HCT116 (cell line): ENCODE measurements around the gene CCDC3. TPM values are rescaled to one million over a fixed set of nuclear protein-coding genes. Genes with fewer than 3 reads are reported as not detected.

ENCODE experiments used
- ATAC-seq: fragments of 200-7000 bp; cut with Tn5 transposase; 2 replicates; pipeline ENCODE4 v1.9.1; 2020; ENCODE audit warnings: mild to moderate bottlenecking, moderate library complexity
- BruUV-seq: library from RNA; stranded (reverse); fragments of 400-500 nt; replicated peaks from 2 replicates; lab custom pipeline; 2021; lab: Mats Ljungman, UMichigan
- CTCF ChIA-PET: fragments of 300-600 bp; sonication (Branson Sonifier 250); formaldehyde crosslinking; loops from one replicate; lab custom pipeline; 2021; ENCODE audit warnings: antibody characterized with exemption; lab: Charles Lee
- POLR2A ChIA-PET: fragments of 300-600, 350-600 bp; sonication (Branson Sonifier 250); formaldehyde crosslinking; loops from one replicate; lab custom pipeline; 2021; ENCODE audit warnings: antibody characterized with exemption; lab: Charles Lee
- RAD21 ChIA-PET, 2 experiments: fragments of 300-600 bp; sonication (Branson Sonifier 250); formaldehyde crosslinking; loops; one replicate each; lab custom pipeline; 2023; ENCODE audit warnings: low total read pairs in 2 of 2; ENCODE audit not compliant: uncharacterized antibody in 2 of 2, unreplicated experiment in 2 of 2, low non-redundant PET in 1 of 2; lab: Charles Lee
- DNase-seq: peaks from one replicate; pipeline ENCODE4 v3.0.0-alpha.2; 2010; ENCODE audit warnings: low read depth, low spot score
- H2AFZ ChIP-seq: fragments of 200-600 bp; shearing (Covaris generic), sonication (generic); 2 replicates; pipeline ENCODE4 v1.6.1; 2017; ENCODE audit warnings: low read depth, mixed run types, mixed read lengths, antibody characterized with exemption, low read length; ENCODE audit not compliant: poor library complexity, severe bottlenecking
- H3K27ac ChIP-seq: 2 replicates; pipeline ENCODE4 v1.5.1; 2012; ENCODE audit warnings: low read depth, low read length
- H3K27me3 ChIP-seq: fragments of 200-600 bp; sonication (generic); 2 replicates; pipeline ENCODE4 v1.6.1; 2016; ENCODE audit warnings: mixed run types, low read length, mixed read lengths; ENCODE audit not compliant: insufficient read depth
- H3K36me3 ChIP-seq, 2 experiments: fragments of 200-500 bp in 1 of 2; fragments of 200-600 bp in 1 of 2; sonication (Bioruptor generic) in 1 of 2; sonication (generic) in 1 of 2; 2 replicates each; pipeline versions ENCODE4 v1.5.1 to v1.6.1; 2014 to 2016; ENCODE audit warnings: low read length in 2 of 2, inconsistent platforms in 1 of 2, mixed read lengths in 1 of 2, mixed run types in 1 of 2; ENCODE audit not compliant: insufficient read depth in 2 of 2, control insufficient read depth in 1 of 2
- H3K4me1 ChIP-seq, 2 experiments: fragments of 200-600 bp in 1 of 2; sonication (generic) in 1 of 2; 2 replicates each; pipeline versions ENCODE4 v1.5.1 to v1.6.1; 2012 to 2017; ENCODE audit warnings: low read length in 2 of 2, inconsistent platforms in 1 of 2, mild to moderate bottlenecking in 1 of 2, mixed read lengths in 1 of 2, mixed run types in 1 of 2, moderate library complexity in 1 of 2; ENCODE audit not compliant: insufficient read depth in 2 of 2, control insufficient read depth in 1 of 2
- H3K4me2 ChIP-seq: fragments of 200-600 bp; sonication (generic); 2 replicates; pipeline ENCODE4 v1.6.1; 2017; ENCODE audit warnings: mixed run types, low read length, mixed read lengths
- H3K4me3 ChIP-seq, 2 experiments: fragments of 200-600 bp in 1 of 2; sonication (generic) in 1 of 2; replicated peaks in 1 of 2; 2 replicates each; pipeline ENCODE4 v1.5.1; 2011 to 2016; ENCODE audit warnings: low read length in 2 of 2, control low read depth in 1 of 2, low read depth in 1 of 2, mild to moderate bottlenecking in 1 of 2, mixed read lengths in 1 of 2, mixed run types in 1 of 2
- H3K79me2 ChIP-seq: fragments of 200-600 bp; sonication (generic); 2 replicates; pipeline ENCODE4 v1.6.1; 2017; ENCODE audit warnings: mild to moderate bottlenecking, mixed run types, low read length, moderate library complexity, mixed read lengths; ENCODE audit not compliant: insufficient read depth
- H3K9ac ChIP-seq: fragments of 200-600 bp; sonication (generic); 2 replicates; pipeline ENCODE4 v1.6.1; 2016; ENCODE audit warnings: low read length, mixed read lengths
- H3K9me2 ChIP-seq: fragments of 200-600 bp; sonication (generic), shearing (Covaris generic); 2 replicates; pipeline ENCODE4 v1.6.1; 2017; ENCODE audit warnings: mixed run types, mild to moderate bottlenecking, moderate library complexity; ENCODE audit not compliant: insufficient read depth
- H3K9me3 ChIP-seq, 2 experiments: fragments of 200-500 bp in 1 of 2; fragments of 200-600 bp in 1 of 2; sonication (Bioruptor generic) in 1 of 2; sonication (generic) in 1 of 2; 2 replicates each; pipeline ENCODE4 v1.6.1; 2014 to 2017; ENCODE audit warnings: low read length in 2 of 2, mixed read lengths in 2 of 2, inconsistent platforms in 1 of 2, low read depth in 1 of 2, mild to moderate bottlenecking in 1 of 2, mixed run types in 1 of 2, moderate library complexity in 1 of 2; ENCODE audit not compliant: control insufficient read depth in 1 of 2, insufficient read depth in 1 of 2
- H4K20me1 ChIP-seq: fragments of 200-600 bp; sonication (generic), shearing (Covaris generic); 2 replicates; pipeline ENCODE4 v1.6.1; 2017; ENCODE audit warnings: mixed run types, mild to moderate bottlenecking, moderate library complexity; ENCODE audit not compliant: insufficient read depth
- FOSL1 ChIP-seq: IDR thresholded peaks from 2 replicates; pipeline ENCODE4 v1.6.1; 2012; ENCODE audit warnings: low read depth
- JUND ChIP-seq: IDR thresholded peaks from 2 replicates; pipeline ENCODE4 v1.6.1; 2012
- POLR2A ChIP-seq: IDR thresholded peaks from 2 replicates; pipeline ENCODE4 v1.7.0; 2011; ENCODE audit warnings: borderline replicate concordance; ENCODE audit not compliant: insufficient read depth, insufficient read length; ENCODE audit errors: extremely low read depth
- POLR2AphosphoS5 ChIP-seq: IDR thresholded peaks from 2 replicates; pipeline ENCODE4 v1.6.1; 2011; ENCODE audit warnings: mild to moderate bottlenecking, low read depth, low read length, moderate library complexity
- SIN3A ChIP-seq: IDR thresholded peaks from 2 replicates; pipeline ENCODE4 v1.6.1; 2012; ENCODE audit warnings: low read depth
- SP1 ChIP-seq: IDR thresholded peaks from 2 replicates; pipeline ENCODE4 v1.6.1; 2012; ENCODE audit warnings: low read depth
- TCF7L2 ChIP-seq: IDR thresholded peaks from 2 replicates; pipeline ENCODE4 v1.7.0; 2011; ENCODE audit warnings: borderline replicate concordance, inconsistent platforms; ENCODE audit not compliant: insufficient read depth, insufficient read length; ENCODE audit errors: extremely low read depth
- YY1 ChIP-seq: IDR thresholded peaks from 2 replicates; pipeline ENCODE4 v1.6.1; 2011; ENCODE audit warnings: low read length, low read depth, moderate library complexity, mild to moderate bottlenecking; ENCODE audit not compliant: insufficient replicate concordance; ENCODE audit errors: extremely low read depth
- intact Hi-C: fragments of 100-400 bp; cut with micrococcal nuclease; formaldehyde crosslinking; loops from 2 replicates; pipeline ENCODE4 v1.10.0; 2022
- total RNA-seq: library from RNA; stranded (reverse); gene quantifications from one replicate; pipeline ENCODE4 v1.2.1, GENCODE V29; 2021; ENCODE audit not compliant: unreplicated experiment
- TF ChIP-seq, protein P1 (sequence below), 3 experiments: fragments of 200-600 bp in 1 of 3; sonication (generic) in 1 of 3; IDR thresholded peaks in 2 of 3; conservative IDR thresholded peaks in 1 of 3; 2 replicates each; pipeline ENCODE4 v1.5.1; 2012 to 2017; ENCODE audit warnings: low read depth in 2 of 3, low read length in 2 of 3, antibody characterized with exemption in 1 of 3, borderline replicate concordance in 1 of 3, control low read depth in 1 of 3, mild to moderate bottlenecking in 1 of 3, mixed read lengths in 1 of 3, mixed run types in 1 of 3, moderate library complexity in 1 of 3; ENCODE audit not compliant: insufficient read depth in 1 of 3
- TF ChIP-seq, protein P2 (sequence below): IDR thresholded peaks from 2 replicates; pipeline ENCODE4 v1.6.1; 2011; ENCODE audit warnings: mild to moderate bottlenecking, low read length, moderate library complexity; ENCODE audit not compliant: insufficient replicate concordance; ENCODE audit errors: extremely low read depth
- TF ChIP-seq, protein P3 (sequence below): IDR thresholded peaks from 2 replicates; pipeline ENCODE4 v1.6.1; 2012; ENCODE audit warnings: low read depth
- TF ChIP-seq, protein P4 (sequence below): IDR thresholded peaks from 2 replicates; pipeline ENCODE4 v1.6.1; 2012

Gene CCDC3
- total RNA-seq, 1 experiment from 2014 or later = 10.5 TPM

DNA sequence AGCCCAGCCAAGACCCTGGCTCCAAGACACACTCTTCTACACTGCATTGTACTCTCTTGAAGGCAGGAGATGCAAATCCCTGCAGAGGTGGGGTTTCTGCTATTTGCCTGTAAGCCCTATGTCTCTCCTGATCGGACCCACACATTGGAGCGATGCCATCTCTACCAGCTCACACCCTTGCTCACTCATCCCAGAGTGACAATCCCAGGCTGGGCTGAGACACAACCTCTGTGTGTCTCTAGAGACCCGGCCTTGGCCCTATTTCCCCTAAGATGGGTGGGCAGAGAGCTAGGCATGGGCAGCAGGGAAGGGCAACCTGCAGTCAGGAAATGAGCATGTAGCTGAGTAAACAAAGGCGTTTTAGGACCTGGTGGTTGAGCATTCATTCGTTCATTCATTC, 25.6 kb downstream of the CCDC3 start:
- CTCF ChIA-PET = no interaction called here
- ATAC-seq = no peak
- BruUV-seq = no TSS peak

More for the DNA sequence above, 25.6 kb downstream of the CCDC3 start:
- Histone ChIP-seq H3K27ac (no peak overlapping the region), H3K4me1 (peaks cover 4 to 5% of the 10 kb centered on the region in 2 experiments; a peak in 3 of 4 replicates), H3K9me3 (no peaks in the 10 kb centered on the region), H4K20me1 (no peaks in the 10 kb centered on the region), H3K79me2 (no peaks in the 10 kb centered on the region), H2AFZ (no peak overlapping the region), H3K4me3 (no peak overlapping the region), H3K27me3 (no peaks in the 10 kb centered on the region), H3K4me2 (no peak overlapping the region), H3K9me2 (no peaks in the 10 kb centered on the region), H3K9ac (no peak overlapping the region), H3K36me3 (no peaks in the 10 kb centered on the region)
- ChIA-PET RAD21 (no interaction called here), POLR2A (no interaction called here)
- intact Hi-C loops = no loop called here
- TF ChIP-seq, protein P1, sequence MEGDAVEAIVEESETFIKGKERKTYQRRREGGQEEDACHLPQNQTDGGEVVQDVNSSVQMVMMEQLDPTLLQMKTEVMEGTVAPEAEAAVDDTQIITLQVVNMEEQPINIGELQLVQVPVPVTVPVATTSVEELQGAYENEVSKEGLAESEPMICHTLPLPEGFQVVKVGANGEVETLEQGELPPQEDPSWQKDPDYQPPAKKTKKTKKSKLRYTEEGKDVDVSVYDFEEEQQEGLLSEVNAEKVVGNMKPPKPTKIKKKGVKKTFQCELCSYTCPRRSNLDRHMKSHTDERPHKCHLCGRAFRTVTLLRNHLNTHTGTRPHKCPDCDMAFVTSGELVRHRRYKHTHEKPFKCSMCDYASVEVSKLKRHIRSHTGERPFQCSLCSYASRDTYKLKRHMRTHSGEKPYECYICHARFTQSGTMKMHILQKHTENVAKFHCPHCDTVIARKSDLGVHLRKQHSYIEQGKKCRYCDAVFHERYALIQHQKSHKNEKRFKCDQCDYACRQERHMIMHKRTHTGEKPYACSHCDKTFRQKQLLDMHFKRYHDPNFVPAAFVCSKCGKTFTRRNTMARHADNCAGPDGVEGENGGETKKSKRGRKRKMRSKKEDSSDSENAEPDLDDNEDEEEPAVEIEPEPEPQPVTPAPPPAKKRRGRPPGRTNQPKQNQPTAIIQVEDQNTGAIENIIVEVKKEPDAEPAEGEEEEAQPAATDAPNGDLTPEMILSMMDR (IDR thresholded peaks at IDR 0.05 in 2 of 3, conservative IDR thresholded peaks at IDR 0.05 in 1 of 3; ENCODE audit: borderline replicate concordance in 1 of 3, insufficient read depth in 1 of 3, low read depth in 2 of 3, low read length in 2 of 3) = no peak
- TF ChIP-seq FOSL1 (no peak), JUND (no peak), POLR2AphosphoS5 (no peak), TCF7L2 (no peak), POLR2A (no peak), YY1 (no peak), SP1 (no peak), SIN3A (no peak)
- TF ChIP-seq, protein P2, sequence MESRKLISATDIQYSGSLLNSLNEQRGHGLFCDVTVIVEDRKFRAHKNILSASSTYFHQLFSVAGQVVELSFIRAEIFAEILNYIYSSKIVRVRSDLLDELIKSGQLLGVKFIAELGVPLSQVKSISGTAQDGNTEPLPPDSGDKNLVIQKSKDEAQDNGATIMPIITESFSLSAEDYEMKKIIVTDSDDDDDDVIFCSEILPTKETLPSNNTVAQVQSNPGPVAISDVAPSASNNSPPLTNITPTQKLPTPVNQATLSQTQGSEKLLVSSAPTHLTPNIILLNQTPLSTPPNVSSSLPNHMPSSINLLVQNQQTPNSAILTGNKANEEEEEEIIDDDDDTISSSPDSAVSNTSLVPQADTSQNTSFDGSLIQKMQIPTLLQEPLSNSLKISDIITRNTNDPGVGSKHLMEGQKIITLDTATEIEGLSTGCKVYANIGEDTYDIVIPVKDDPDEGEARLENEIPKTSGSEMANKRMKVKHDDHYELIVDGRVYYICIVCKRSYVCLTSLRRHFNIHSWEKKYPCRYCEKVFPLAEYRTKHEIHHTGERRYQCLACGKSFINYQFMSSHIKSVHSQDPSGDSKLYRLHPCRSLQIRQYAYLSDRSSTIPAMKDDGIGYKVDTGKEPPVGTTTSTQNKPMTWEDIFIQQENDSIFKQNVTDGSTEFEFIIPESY = no peak
- TF ChIP-seq, protein P3, sequence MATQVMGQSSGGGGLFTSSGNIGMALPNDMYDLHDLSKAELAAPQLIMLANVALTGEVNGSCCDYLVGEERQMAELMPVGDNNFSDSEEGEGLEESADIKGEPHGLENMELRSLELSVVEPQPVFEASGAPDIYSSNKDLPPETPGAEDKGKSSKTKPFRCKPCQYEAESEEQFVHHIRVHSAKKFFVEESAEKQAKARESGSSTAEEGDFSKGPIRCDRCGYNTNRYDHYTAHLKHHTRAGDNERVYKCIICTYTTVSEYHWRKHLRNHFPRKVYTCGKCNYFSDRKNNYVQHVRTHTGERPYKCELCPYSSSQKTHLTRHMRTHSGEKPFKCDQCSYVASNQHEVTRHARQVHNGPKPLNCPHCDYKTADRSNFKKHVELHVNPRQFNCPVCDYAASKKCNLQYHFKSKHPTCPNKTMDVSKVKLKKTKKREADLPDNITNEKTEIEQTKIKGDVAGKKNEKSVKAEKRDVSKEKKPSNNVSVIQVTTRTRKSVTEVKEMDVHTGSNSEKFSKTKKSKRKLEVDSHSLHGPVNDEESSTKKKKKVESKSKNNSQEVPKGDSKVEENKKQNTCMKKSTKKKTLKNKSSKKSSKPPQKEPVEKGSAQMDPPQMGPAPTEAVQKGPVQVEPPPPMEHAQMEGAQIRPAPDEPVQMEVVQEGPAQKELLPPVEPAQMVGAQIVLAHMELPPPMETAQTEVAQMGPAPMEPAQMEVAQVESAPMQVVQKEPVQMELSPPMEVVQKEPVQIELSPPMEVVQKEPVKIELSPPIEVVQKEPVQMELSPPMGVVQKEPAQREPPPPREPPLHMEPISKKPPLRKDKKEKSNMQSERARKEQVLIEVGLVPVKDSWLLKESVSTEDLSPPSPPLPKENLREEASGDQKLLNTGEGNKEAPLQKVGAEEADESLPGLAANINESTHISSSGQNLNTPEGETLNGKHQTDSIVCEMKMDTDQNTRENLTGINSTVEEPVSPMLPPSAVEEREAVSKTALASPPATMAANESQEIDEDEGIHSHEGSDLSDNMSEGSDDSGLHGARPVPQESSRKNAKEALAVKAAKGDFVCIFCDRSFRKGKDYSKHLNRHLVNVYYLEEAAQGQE = no peak
- TF ChIP-seq, protein P4, sequence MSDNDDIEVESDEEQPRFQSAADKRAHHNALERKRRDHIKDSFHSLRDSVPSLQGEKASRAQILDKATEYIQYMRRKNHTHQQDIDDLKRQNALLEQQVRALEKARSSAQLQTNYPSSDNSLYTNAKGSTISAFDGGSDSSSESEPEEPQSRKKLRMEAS = no peak
- DNase-seq = no peak
